ENCODE results near the gene AFF3. TPM values are rescaled to one million over a fixed set of nuclear protein-coding genes. Genes with fewer than 3 reads are reported as not detected.
"Not testable (repeated sequence)": the region's sequence is repeated elsewhere in the genome, so short reads cannot be mapped to it uniquely, and the experiment has no call there.

The AFF3 gene
- total RNA-seq, 4 donors from 2014 or later = 9.0 to 20.2 (median 14.5) TPM

- H3K27ac ChIP-seq; in situ Hi-C loops (cut with MboI; ENCODE audit: low pct_ligation_motif_present in 1 of 4, low pct_unique_long_range_greater_than_20kb in 1 of 4, low sequenced_read_pairs in 3 of 4); intact Hi-C loops (cut with DNase I; ENCODE audit: low total_unique reads); H3K36me3 ChIP-seq; H3K27me3 ChIP-seq; H3K4me1 ChIP-seq; H3K4me3 ChIP-seq; H3K9me3 ChIP-seq; DNase-seq: not testable (repeated sequence)
- WGBS, 2 donors (ENCODE audit: low coverage in 1 of 2) = 100% methylated on average over 3 of the region's 10 CpGs; no CpG with 5 or more reads in 1 of the 2 donors
These were observed 46.5 kb downstream of the AFF3 start for GRCh38 chr2:100095845-100096244.

- H3K4me3 ChIP-seq; H3K36me3 ChIP-seq; intact Hi-C loops (cut with DNase I; ENCODE audit: low total_unique reads); H3K4me1 ChIP-seq; DNase-seq; H3K9me3 ChIP-seq; in situ Hi-C loops (cut with MboI; ENCODE audit: low pct_ligation_motif_present in 1 of 4, low pct_unique_long_range_greater_than_20kb in 1 of 4, low sequenced_read_pairs in 3 of 4); H3K27ac ChIP-seq; H3K27me3 ChIP-seq: not testable (repeated sequence)
- 71 to 93% methylated on average over 3 to 6 of the region's 8 CpGs for WGBS, 2 donors (ENCODE audit: low coverage in 1 of 2)
These were observed 50.6 kb downstream of the AFF3 start for GRCh38 chr2:100091807-100092206.

- H3K9me3 ChIP-seq; intact Hi-C loops (cut with DNase I; ENCODE audit: low total_unique reads); H3K4me3 ChIP-seq; H3K4me1 ChIP-seq; in situ Hi-C loops (cut with MboI; ENCODE audit: low pct_ligation_motif_present in 1 of 4, low pct_unique_long_range_greater_than_20kb in 1 of 4, low sequenced_read_pairs in 3 of 4); H3K27me3 ChIP-seq; H3K36me3 ChIP-seq; DNase-seq; H3K27ac ChIP-seq: not testable (repeated sequence)
- 69% methylated on average over 2 of the region's 2 CpGs; no CpG with 5 or more reads in 1 of the 2 donors for WGBS, 2 donors (ENCODE audit: low coverage in 1 of 2)
These were observed 56.6 kb downstream of the AFF3 start for GRCh38 chr2:100085744-100086143.

- H3K36me3 ChIP-seq; intact Hi-C loops (cut with DNase I; ENCODE audit: low total_unique reads); H3K9me3 ChIP-seq; H3K4me3 ChIP-seq; H3K4me1 ChIP-seq; DNase-seq; in situ Hi-C loops (cut with MboI; ENCODE audit: low pct_ligation_motif_present in 1 of 4, low pct_unique_long_range_greater_than_20kb in 1 of 4, low sequenced_read_pairs in 3 of 4); H3K27ac ChIP-seq; H3K27me3 ChIP-seq: not testable (repeated sequence)
- WGBS, 2 donors (ENCODE audit: low coverage in 1 of 2) = 74 to 81% methylated on average over 9 to 14 of the region's 17 CpGs
These were observed 58.8 kb downstream of the AFF3 start for GRCh38 chr2:100083421-100084216.

- H3K27me3 ChIP-seq; H3K27ac ChIP-seq; H3K4me1 ChIP-seq; H3K9me3 ChIP-seq; H3K4me3 ChIP-seq; DNase-seq; in situ Hi-C loops (cut with MboI; ENCODE audit: low pct_ligation_motif_present in 1 of 4, low pct_unique_long_range_greater_than_20kb in 1 of 4, low sequenced_read_pairs in 3 of 4); H3K36me3 ChIP-seq; intact Hi-C loops (cut with DNase I; ENCODE audit: low total_unique reads): not testable (repeated sequence)
- WGBS, 2 donors (ENCODE audit: low coverage in 1 of 2) = 63 to 100% methylated on average over 1 of the region's 1 CpG
These were observed 60.0 kb downstream of the AFF3 start for GRCh38 chr2:100082302-100082978.

- intact Hi-C loops (cut with DNase I; ENCODE audit: low total_unique reads) (no loop called here), in situ Hi-C loops (cut with MboI; ENCODE audit: low pct_ligation_motif_present in 1 of 4, low pct_unique_long_range_greater_than_20kb in 1 of 4, low sequenced_read_pairs in 3 of 4) (no loop called here)
- no peak overlapping the region for H3K4me3 ChIP-seq
- TF ChIP-seq POLR2AphosphoS5 (IDR thresholded peaks at IDR 0.05) = no peak
- no peak for TF ChIP-seq POLR2A (IDR thresholded peaks at IDR 0.05)
- TF ChIP-seq EP300 (IDR thresholded peaks at IDR 0.05; ENCODE audit: low read depth) = no peak
- no peak for TF ChIP-seq CTCF (IDR thresholded peaks at IDR 0.05)
- no peaks in the 10 kb centered on the region for H3K4me1 ChIP-seq
- WGBS, 2 donors (ENCODE audit: low coverage in 1 of 2) = 90 to 95% methylated on average over 2 to 3 of the region's 3 CpGs
- no peak overlapping the region for H3K27ac ChIP-seq
- H3K27me3 ChIP-seq = no peaks in the 10 kb centered on the region
- no peaks in the 10 kb centered on the region for H3K9me3 ChIP-seq
- no peaks in the 10 kb centered on the region for H3K36me3 ChIP-seq
- no peak for DNase-seq
These were observed 64.5 kb downstream of the AFF3 start for GRCh38 chr2:100077935-100078334.
